ENCODE measurements around the gene PRLH.

DNA sequence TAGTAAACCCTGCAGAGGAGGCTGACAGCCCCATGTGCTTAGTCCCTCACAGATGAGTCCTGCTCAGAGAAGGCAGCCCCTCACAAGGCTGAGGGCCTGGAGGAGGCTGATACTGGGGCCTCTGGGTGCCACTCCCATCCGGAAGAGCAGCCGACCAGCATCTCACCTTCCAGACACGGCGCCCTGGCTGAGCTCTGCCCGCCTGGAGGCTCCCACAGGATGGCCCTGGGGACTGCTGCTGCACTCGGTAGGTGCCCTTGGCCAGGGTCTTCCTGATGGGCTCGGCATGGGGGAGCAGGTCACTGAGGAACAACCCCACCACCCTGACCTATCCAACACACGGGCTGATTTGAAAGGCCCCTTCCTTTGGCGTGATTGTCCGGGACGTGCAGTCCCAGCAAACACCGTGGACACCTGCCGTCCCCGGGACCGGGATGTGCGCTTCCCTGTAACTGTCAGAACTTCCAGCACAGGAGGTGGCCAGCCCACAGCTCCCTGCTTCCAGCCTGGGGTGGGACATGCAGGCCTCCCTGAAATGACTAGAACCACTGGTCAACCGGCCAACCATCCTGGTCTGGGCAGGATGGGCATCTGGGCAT, 40.7 kb upstream of the PRLH start:
- TF ChIP-seq POLR2AphosphoS5 (IDR thresholded peaks at IDR 0.05; ENCODE audit: low read depth, low read length) (no peak), POLR2A (IDR thresholded peaks at IDR 0.05; ENCODE audit: low read depth, low read length) (no peak), TAF1 (IDR thresholded peaks at IDR 0.05; ENCODE audit: borderline replicate concordance, low read depth, low read length) (no peak)

All from GM12892 (cell line).